ENCODE data around the gene NOB1.

GRCh38 chr16:69745232-69745612 is 9.5 kb downstream of the NOB1 start:
- TF ChIP-seq, protein P1, sequence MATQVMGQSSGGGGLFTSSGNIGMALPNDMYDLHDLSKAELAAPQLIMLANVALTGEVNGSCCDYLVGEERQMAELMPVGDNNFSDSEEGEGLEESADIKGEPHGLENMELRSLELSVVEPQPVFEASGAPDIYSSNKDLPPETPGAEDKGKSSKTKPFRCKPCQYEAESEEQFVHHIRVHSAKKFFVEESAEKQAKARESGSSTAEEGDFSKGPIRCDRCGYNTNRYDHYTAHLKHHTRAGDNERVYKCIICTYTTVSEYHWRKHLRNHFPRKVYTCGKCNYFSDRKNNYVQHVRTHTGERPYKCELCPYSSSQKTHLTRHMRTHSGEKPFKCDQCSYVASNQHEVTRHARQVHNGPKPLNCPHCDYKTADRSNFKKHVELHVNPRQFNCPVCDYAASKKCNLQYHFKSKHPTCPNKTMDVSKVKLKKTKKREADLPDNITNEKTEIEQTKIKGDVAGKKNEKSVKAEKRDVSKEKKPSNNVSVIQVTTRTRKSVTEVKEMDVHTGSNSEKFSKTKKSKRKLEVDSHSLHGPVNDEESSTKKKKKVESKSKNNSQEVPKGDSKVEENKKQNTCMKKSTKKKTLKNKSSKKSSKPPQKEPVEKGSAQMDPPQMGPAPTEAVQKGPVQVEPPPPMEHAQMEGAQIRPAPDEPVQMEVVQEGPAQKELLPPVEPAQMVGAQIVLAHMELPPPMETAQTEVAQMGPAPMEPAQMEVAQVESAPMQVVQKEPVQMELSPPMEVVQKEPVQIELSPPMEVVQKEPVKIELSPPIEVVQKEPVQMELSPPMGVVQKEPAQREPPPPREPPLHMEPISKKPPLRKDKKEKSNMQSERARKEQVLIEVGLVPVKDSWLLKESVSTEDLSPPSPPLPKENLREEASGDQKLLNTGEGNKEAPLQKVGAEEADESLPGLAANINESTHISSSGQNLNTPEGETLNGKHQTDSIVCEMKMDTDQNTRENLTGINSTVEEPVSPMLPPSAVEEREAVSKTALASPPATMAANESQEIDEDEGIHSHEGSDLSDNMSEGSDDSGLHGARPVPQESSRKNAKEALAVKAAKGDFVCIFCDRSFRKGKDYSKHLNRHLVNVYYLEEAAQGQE (IDR thresholded peaks at IDR 0.05; ENCODE audit: insufficient replicate concordance, low read depth), result no peak
- no peak for TF ChIP-seq CTCF (IDR thresholded peaks at IDR 0.05; ENCODE audit: insufficient read depth, low read length)
- TF ChIP-seq POLR2AphosphoS5 (IDR thresholded peaks at IDR 0.05; ENCODE audit: low read depth), result no peak
